Measurements from ENCODE around the gene ZSWIM6.

DNA sequence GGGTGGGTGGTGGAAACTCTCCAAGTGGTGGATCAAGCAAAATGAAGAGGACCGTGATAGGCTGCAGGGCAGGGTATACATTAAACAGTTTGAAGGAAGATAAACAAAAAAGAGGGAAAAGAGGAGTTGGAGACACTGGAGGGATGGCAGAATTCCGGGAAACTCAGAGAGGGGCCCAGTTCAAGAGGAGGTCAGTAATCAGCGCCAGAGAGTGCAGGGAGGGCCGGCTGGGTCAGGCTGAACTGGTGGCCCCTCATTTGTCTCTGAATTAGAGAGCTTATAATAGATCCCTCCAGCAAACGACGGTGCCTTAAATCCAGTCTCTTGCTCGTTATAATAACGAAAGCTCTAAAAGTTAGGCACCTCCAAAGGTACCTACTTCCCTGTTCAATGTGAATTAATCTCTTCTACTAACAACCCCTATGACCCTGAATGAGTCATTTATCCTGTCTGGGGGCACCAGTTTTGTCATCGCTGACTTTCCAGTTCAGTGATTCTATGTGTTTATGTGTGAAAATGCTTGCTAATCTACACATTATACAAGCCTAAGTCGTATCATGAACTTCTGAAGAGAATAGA is 2.4 kb upstream of the ZSWIM6 start:
- TF ChIP-seq REST (IDR thresholded peaks at IDR 0.05; ENCODE audit: low read depth, low read length) = no peak
- no peak for TF ChIP-seq CTCF (IDR thresholded peaks at IDR 0.05)
- TF ChIP-seq TEAD4 (IDR thresholded peaks at IDR 0.05; ENCODE audit: borderline replicate concordance, insufficient read depth) = no peak
- no peak for TF ChIP-seq POLR2AphosphoS5 (IDR thresholded peaks at IDR 0.05; ENCODE audit: low read depth, low read length)
- TF ChIP-seq USF2 (IDR thresholded peaks at IDR 0.05; ENCODE audit: borderline replicate concordance, low read depth, low read length) = no peak
- no peak for TF ChIP-seq RFX5 (IDR thresholded peaks at IDR 0.05; ENCODE audit: low read length)
- no peak for TF ChIP-seq EZH2phosphoT487 (IDR thresholded peaks at IDR 0.05; ENCODE audit: borderline replicate concordance, low read depth)

All from SK-N-SH (cell line).